ENCODE results near the gene HSPB6.

HSPB6 gene

GRCh38 chr19:35791814-35792279 is 35.0 kb upstream of the HSPB6 start:
- H3K27me3 ChIP-seq (ENCODE audit: insufficient read depth, low read length, poor library complexity, severe bottlenecking), result no peaks in the 10 kb centered on the region
- no peak overlapping the region for H3K9ac ChIP-seq (ENCODE audit: low read depth, low read length, poor library complexity, severe bottlenecking)
- no peaks in the 10 kb centered on the region for H3K9me2 ChIP-seq (replicated peaks; ENCODE audit: low read depth, low read length)
- H2AFZ ChIP-seq (ENCODE audit: low read length), result no peak overlapping the region
- no peak for TF ChIP-seq CTCF (conservative IDR thresholded peaks at IDR 0.05; ENCODE audit: low read length)
- no peak for TF ChIP-seq EZH2phosphoT487 (IDR thresholded peaks at IDR 0.05; ENCODE audit: borderline replicate concordance)
- no peaks in the 10 kb centered on the region for H3K79me2 ChIP-seq (ENCODE audit: insufficient read depth, low read length)
- no peak overlapping the region for H3K4me2 ChIP-seq (ENCODE audit: low read depth, low read length, poor library complexity, severe bottlenecking)
- no peaks in the 10 kb centered on the region for H3K9me3 ChIP-seq (ENCODE audit: insufficient read depth, low read depth, low read length)
- no peaks in the 10 kb centered on the region for H3K4me1 ChIP-seq (ENCODE audit: insufficient read depth, low read length, poor library complexity, severe bottlenecking)
- no peak overlapping the region for H3K4me3 ChIP-seq (ENCODE audit: low read length, poor library complexity, severe bottlenecking)
- peaks cover 3% of the 10 kb centered on the region for H4K20me1 ChIP-seq (ENCODE audit: insufficient read depth, low read length, poor library complexity, severe bottlenecking)
- H3K36me3 ChIP-seq (ENCODE audit: insufficient read depth, low read length), result no peaks in the 10 kb centered on the region
- no peaks in the 10 kb centered on the region for H3F3A ChIP-seq (ENCODE audit: low read depth)

- no peaks in the 10 kb centered on the region for H3K9me3 ChIP-seq (ENCODE audit: insufficient read depth, low read depth, low read length)
- no peaks in the 10 kb centered on the region for H3K79me2 ChIP-seq (ENCODE audit: insufficient read depth, low read length)
- no peak overlapping the region for H3K9ac ChIP-seq (ENCODE audit: low read depth, low read length, poor library complexity, severe bottlenecking)
- TF ChIP-seq EZH2phosphoT487 (IDR thresholded peaks at IDR 0.05; ENCODE audit: borderline replicate concordance) (no peak), CTCF (conservative IDR thresholded peaks at IDR 0.05; ENCODE audit: low read length) (peak; percentile 49)
- no peaks in the 10 kb centered on the region for H3K4me1 ChIP-seq (ENCODE audit: insufficient read depth, low read length, poor library complexity, severe bottlenecking)
- no peak overlapping the region for H2AFZ ChIP-seq (ENCODE audit: low read length)
- H3K4me3 ChIP-seq (ENCODE audit: low read length, poor library complexity, severe bottlenecking), result no peak overlapping the region
- no peak overlapping the region for H3K4me2 ChIP-seq (ENCODE audit: low read depth, low read length, poor library complexity, severe bottlenecking)
- H4K20me1 ChIP-seq (ENCODE audit: insufficient read depth, low read length, poor library complexity, severe bottlenecking), result peaks cover 3% of the 10 kb centered on the region
- H3K27me3 ChIP-seq (ENCODE audit: insufficient read depth, low read length, poor library complexity, severe bottlenecking), result no peaks in the 10 kb centered on the region
- no peaks in the 10 kb centered on the region for H3K36me3 ChIP-seq (ENCODE audit: insufficient read depth, low read length)
- no peaks in the 10 kb centered on the region for H3F3A ChIP-seq (ENCODE audit: low read depth)
- H3K9me2 ChIP-seq (replicated peaks; ENCODE audit: low read depth, low read length), result no peaks in the 10 kb centered on the region
Observed at GRCh38 chr19:35790981-35791813, 34.4 kb upstream of the HSPB6 start.

- H3K27me3 ChIP-seq (ENCODE audit: insufficient read depth, low read length, poor library complexity, severe bottlenecking), result no peaks in the 10 kb centered on the region
- no peak overlapping the region for H3K4me2 ChIP-seq (ENCODE audit: low read depth, low read length, poor library complexity, severe bottlenecking)
- H3K9me3 ChIP-seq (ENCODE audit: insufficient read depth, low read depth, low read length), result no peaks in the 10 kb centered on the region
- no peaks in the 10 kb centered on the region for H3F3A ChIP-seq (ENCODE audit: low read depth)
- H4K20me1 ChIP-seq (ENCODE audit: insufficient read depth, low read length, poor library complexity, severe bottlenecking), result peaks cover 3% of the 10 kb centered on the region
- no peak overlapping the region for H2AFZ ChIP-seq (ENCODE audit: low read length)
- H3K36me3 ChIP-seq (ENCODE audit: insufficient read depth, low read length), result no peaks in the 10 kb centered on the region; the same call in 1 of the 2 replicates
- H3K9me2 ChIP-seq (replicated peaks; ENCODE audit: low read depth, low read length), result no peaks in the 10 kb centered on the region
- TF ChIP-seq CTCF (conservative IDR thresholded peaks at IDR 0.05; ENCODE audit: low read length) (no peak), EZH2phosphoT487 (IDR thresholded peaks at IDR 0.05; ENCODE audit: borderline replicate concordance) (no peak)
- no peaks in the 10 kb centered on the region for H3K79me2 ChIP-seq (ENCODE audit: insufficient read depth, low read length)
- no peak overlapping the region for H3K4me3 ChIP-seq (ENCODE audit: low read length, poor library complexity, severe bottlenecking)
- no peak overlapping the region for H3K9ac ChIP-seq (ENCODE audit: low read depth, low read length, poor library complexity, severe bottlenecking)
- no peaks in the 10 kb centered on the region for H3K4me1 ChIP-seq (ENCODE audit: insufficient read depth, low read length, poor library complexity, severe bottlenecking)
Observed at GRCh38 chr19:35789978-35790944, 33.4 kb upstream of the HSPB6 start.
